Transverse colon (tissue), 4 donors: ENCODE results near the gene ESR1. TPM values are rescaled to one million over a fixed set of nuclear protein-coding genes. Genes with fewer than 3 reads are reported as not detected.

ENCODE experiments used
- DNase-seq: peaks from one replicate; pipeline ENCODE4 v3.0.0-alpha.2; 2019
- H3K27ac ChIP-seq, 4 donors: fragments of 200-600 bp; sonication (generic); 2 replicates each; pipeline ENCODE4 v1.5.1; 2016 to 2018; ENCODE audit warnings: inconsistent platforms in 4 of 4
- H3K27me3 ChIP-seq: fragments of 200-600 bp; sonication (generic); 2 replicates; pipeline ENCODE4 v1.5.1; 2017; ENCODE audit warnings: inconsistent platforms
- H3K36me3 ChIP-seq, 4 donors: fragments of 200-600 bp; sonication (generic); 2 replicates each; pipeline ENCODE4 v1.5.1; 2017 to 2019; ENCODE audit warnings: inconsistent platforms in 4 of 4
- H3K4me1 ChIP-seq, 4 donors: fragments of 200-600 bp; sonication (generic); 2 replicates each; pipeline ENCODE4 v1.5.1; 2017 to 2020; ENCODE audit warnings: inconsistent platforms in 4 of 4
- H3K4me3 ChIP-seq, 4 donors: fragments of 200-600 bp; sonication (generic); 1 replicate in 1 of 4; 2 replicates in 3 of 4; pipeline versions ENCODE4 v1.5.1 to v1.6.1; 2017 to 2019; ENCODE audit warnings: inconsistent platforms in 4 of 4
- H3K9me3 ChIP-seq, 2 donors: fragments of 200-600 bp; sonication (generic); 2 replicates each; pipeline ENCODE4 v1.5.1; 2017 to 2019; ENCODE audit warnings: inconsistent platforms in 2 of 2
- CTCF ChIP-seq, 5 experiments: fragments of 200-600 bp in 3 of 5; fragments of 450-650 bp in 2 of 5; sonication (generic) in 3 of 5; IDR thresholded peaks; 1 replicate in 2 of 5; 2 replicates in 3 of 5; pipeline ENCODE4 v1.5.1; 2016 to 2017; ENCODE audit warnings: antibody characterized with exemption in 5 of 5, inconsistent platforms in 3 of 5, mild to moderate bottlenecking in 2 of 5, moderate library complexity in 1 of 5
- EP300 ChIP-seq: sonication (generic); formaldehyde crosslinking; IDR thresholded peaks from one replicate; pipeline ENCODE4 v1.6.1; 2017; ENCODE audit warnings: antibody characterized with exemption, low read depth
- POLR2A ChIP-seq: fragments of 450-650 bp; IDR thresholded peaks from one replicate; pipeline ENCODE4 v1.6.1; 2016; ENCODE audit warnings: antibody characterized with exemption, mild to moderate bottlenecking, moderate library complexity
- POLR2AphosphoS5 ChIP-seq, 3 donors: sonication (generic); formaldehyde crosslinking; IDR thresholded peaks; one replicate each; pipeline ENCODE4 v1.6.1; 2016; ENCODE audit warnings: antibody characterized with exemption in 3 of 3
- WGBS, 2 donors: methylation state at CpG; one replicate each; pipeline ENCODE4 v1.1.5; 2018; ENCODE audit warnings: low coverage in 1 of 2; 5-methylcytosine and 5-hydroxymethylcytosine counted together
- in situ Hi-C, 4 donors: fragments of 200-750 bp; cut with MboI; loops; one replicate each; pipeline versions ENCODE4 v1.15.0 to v1.15.1; 2017; ENCODE audit warnings: low sequenced_read_pairs in 3 of 4, low pct_ligation_motif_present in 1 of 4, low pct_unique_long_range_greater_than_20kb in 1 of 4
- intact Hi-C: fragments of 100-400 bp; cut with DNase I; formaldehyde crosslinking; loops from one replicate; pipeline ENCODE4 v1.15.1; 2023; ENCODE audit warnings: low total_unique reads
- total RNA-seq, 4 donors: library from RNA; depleted of rRNA; stranded (reverse); fragments of >200 nt; gene quantifications; one replicate each; pipeline ENCODE4 v1.1.0, GENCODE V29; 2016

Gene ESR1
- total RNA-seq, 4 donors from 2014 or later: 0.37 to 0.48 (median 0.41) TPM; not detected in 1

GRCh38 chr6:151773382-151773781 lies 34.1 kb upstream of the ESR1 start:
- intact Hi-C loops (no loop called here), in situ Hi-C loops (no loop called here)
- no peak for DNase-seq
- no peak for TF ChIP-seq POLR2A
- no peak for TF ChIP-seq CTCF (IDR thresholded peaks at IDR 0.05)
- TF ChIP-seq POLR2AphosphoS5 (IDR thresholded peaks at IDR 0.05): no peak
- no peak for TF ChIP-seq EP300
- no peaks in the 10 kb centered on the region for H3K36me3 ChIP-seq
- WGBS, 2 donors: 92 to 100% methylated on average over 1 to 3 of the region's 3 CpGs
- H3K9me3 ChIP-seq: no peaks in the 10 kb centered on the region
- H3K4me1 ChIP-seq: no peaks in the 10 kb centered on the region
- H3K27me3 ChIP-seq: no peaks in the 10 kb centered on the region
- H3K4me3 ChIP-seq: no peak overlapping the region
- H3K27ac ChIP-seq: no peak overlapping the region

- H3K27me3 ChIP-seq: no peaks in the 10 kb centered on the region
- H3K36me3 ChIP-seq: no peaks in the 10 kb centered on the region
- 56 to 74% methylated on average over 2 of the region's 2 CpGs for WGBS, 2 donors
- H3K9me3 ChIP-seq: no peaks in the 10 kb centered on the region
- H3K4me1 ChIP-seq: no peaks in the 10 kb centered on the region
- H3K4me3 ChIP-seq: no peak overlapping the region
- TF ChIP-seq EP300: no peak
- no peak for TF ChIP-seq CTCF (IDR thresholded peaks at IDR 0.05)
- TF ChIP-seq POLR2AphosphoS5 (IDR thresholded peaks at IDR 0.05): no peak
- no peak for TF ChIP-seq POLR2A
- in situ Hi-C loops: no loop called here
- DNase-seq: no peak
- intact Hi-C loops: no loop called here
- H3K27ac ChIP-seq: no peak overlapping the region
Observed at GRCh38 chr6:151782560-151782959, 24.9 kb upstream of the ESR1 start.

GRCh38 chr6:151783692-151784091 lies 23.8 kb upstream of the ESR1 start:
- in situ Hi-C loops (no loop called here), intact Hi-C loops (no loop called here)
- DNase-seq: no peak
- H3K4me1 ChIP-seq: no peaks in the 10 kb centered on the region
- 80 to 82% methylated on average over 2 of the region's 2 CpGs for WGBS, 2 donors
- H3K27me3 ChIP-seq: no peaks in the 10 kb centered on the region
- H3K36me3 ChIP-seq: no peaks in the 10 kb centered on the region
- no peak for TF ChIP-seq POLR2AphosphoS5 (IDR thresholded peaks at IDR 0.05)
- H3K9me3 ChIP-seq: no peaks in the 10 kb centered on the region
- H3K4me3 ChIP-seq: no peak overlapping the region
- no peak overlapping the region for H3K27ac ChIP-seq

GRCh38 chr6:151784441-151785214 lies 22.9 kb upstream of the ESR1 start:
- no peaks in the 10 kb centered on the region for H3K4me1 ChIP-seq
- no peaks in the 10 kb centered on the region for H3K27me3 ChIP-seq
- H3K4me3 ChIP-seq: no peak overlapping the region
- no peak for TF ChIP-seq POLR2A
- no peak for TF ChIP-seq EP300
- TF ChIP-seq CTCF (IDR thresholded peaks at IDR 0.05): no peak
- TF ChIP-seq POLR2AphosphoS5 (IDR thresholded peaks at IDR 0.05): no peak
- intact Hi-C loops (no loop called here), in situ Hi-C loops (no loop called here)
- H3K9me3 ChIP-seq: no peaks in the 10 kb centered on the region
- no peaks in the 10 kb centered on the region for H3K36me3 ChIP-seq
- H3K27ac ChIP-seq: no peak overlapping the region
- no peak for DNase-seq
